Liver (tissue), 9 donors: ENCODE data around the gene ENO3. TPM values are rescaled to one million over a fixed set of nuclear protein-coding genes. Genes with fewer than 3 reads are reported as not detected.

Experiments used
- DNase-seq: peaks from one replicate; pipeline ENCODE4 v3.0.0-alpha.2; 2017; ENCODE audit warnings: low spot score
- H3K27ac ChIP-seq, 2 donors: one replicate each; pipeline ENCODE4 v1.7.0; 2013; ENCODE audit warnings: inconsistent platforms in 2 of 2, low read length in 2 of 2, control low read depth in 1 of 2, low read depth in 1 of 2, mild to moderate bottlenecking in 1 of 2
- H3K27me3 ChIP-seq, 4 donors: one replicate each; pipeline versions ENCODE4 v1.6.1 to v1.7.0; 2013; ENCODE audit warnings: low read length in 3 of 4, inconsistent platforms in 1 of 4, mild to moderate bottlenecking in 1 of 4, moderate library complexity in 1 of 4; ENCODE audit not compliant: control insufficient read depth in 4 of 4, insufficient read depth in 4 of 4
- H3K36me3 ChIP-seq, 4 donors: one replicate each; pipeline versions ENCODE4 v1.6.1 to v1.7.0; 2013; ENCODE audit warnings: low read length in 3 of 4, mild to moderate bottlenecking in 3 of 4, low read depth in 1 of 4, moderate library complexity in 1 of 4; ENCODE audit not compliant: control insufficient read depth in 4 of 4, insufficient read depth in 3 of 4
- H3K4me1 ChIP-seq, 4 donors: one replicate each; pipeline versions ENCODE4 v1.6.1 to v1.7.0; 2013; ENCODE audit warnings: low read length in 3 of 4, mild to moderate bottlenecking in 3 of 4, moderate library complexity in 1 of 4; ENCODE audit not compliant: control insufficient read depth in 4 of 4, insufficient read depth in 4 of 4
- H3K4me3 ChIP-seq, 3 donors: one replicate each; pipeline versions ENCODE4 v1.6.1 to v1.7.0; 2013; ENCODE audit warnings: low read length in 3 of 3, control low read depth in 1 of 3, low read depth in 1 of 3, mild to moderate bottlenecking in 1 of 3
- H3K9ac ChIP-seq, 2 donors: one replicate each; pipeline ENCODE4 v1.7.0; 2013; ENCODE audit warnings: low read length in 2 of 2, mild to moderate bottlenecking in 2 of 2, moderate library complexity in 2 of 2, control low read depth in 1 of 2, low read depth in 1 of 2
- H3K9me3 ChIP-seq, 4 donors: one replicate each; pipeline versions ENCODE4 v1.6.1 to v1.7.0; 2013; ENCODE audit warnings: low read length in 3 of 4; ENCODE audit not compliant: control insufficient read depth in 4 of 4
- ATF3 ChIP-seq: IDR thresholded peaks from 2 replicates; pipeline ENCODE4 v1.6.1; 2016; ENCODE audit warnings: antibody characterized with exemption
- CTCF ChIP-seq: fragments of 150-350 bp; IDR thresholded peaks from 2 replicates; pipeline ENCODE4 v1.5.1; 2017; ENCODE audit warnings: improper control_type of control experiment, low read depth, low read length; ENCODE audit not compliant: missing input control
- FOXA1 ChIP-seq: IDR thresholded peaks from 2 replicates; pipeline ENCODE4 v1.6.1; 2016; ENCODE audit warnings: antibody characterized with exemption
- FOXA2 ChIP-seq: IDR thresholded peaks from 2 replicates; pipeline ENCODE4 v1.6.1; 2016; ENCODE audit warnings: antibody characterized with exemption
- GABPA ChIP-seq, 2 donors: IDR thresholded peaks in 1 of 2; conservative IDR thresholded peaks in 1 of 2; 2 replicates each; pipeline ENCODE4 v1.6.1; 2016; ENCODE audit warnings: antibody characterized with exemption in 2 of 2, mild to moderate bottlenecking in 1 of 2, moderate library complexity in 1 of 2
- HNF4A ChIP-seq, 2 donors: conservative IDR thresholded peaks; 2 replicates each; pipeline ENCODE4 v1.6.1; 2016; ENCODE audit warnings: antibody characterized with exemption in 2 of 2, mild to moderate bottlenecking in 2 of 2
- HNF4G ChIP-seq: IDR thresholded peaks from 2 replicates; pipeline ENCODE4 v1.6.1; 2016; ENCODE audit warnings: antibody characterized with exemption
- MAX ChIP-seq: IDR thresholded peaks from 2 replicates; pipeline ENCODE4 v1.6.1; 2016; ENCODE audit warnings: antibody characterized with exemption
- NR2F2 ChIP-seq: IDR thresholded peaks from 2 replicates; pipeline ENCODE4 v1.6.1; 2016; ENCODE audit warnings: antibody characterized with exemption
- RAD21 ChIP-seq, 2 donors: IDR thresholded peaks; 2 replicates each; pipeline ENCODE4 v1.6.1; 2016; ENCODE audit warnings: antibody characterized with exemption in 2 of 2, mild to moderate bottlenecking in 2 of 2
- REST ChIP-seq: IDR thresholded peaks from 2 replicates; pipeline ENCODE4 v1.6.1; 2016; ENCODE audit warnings: antibody characterized with exemption, mild to moderate bottlenecking
- RXRA ChIP-seq, 2 donors: IDR thresholded peaks; 2 replicates each; pipeline ENCODE4 v1.6.1; 2017 to 2018; ENCODE audit warnings: antibody characterized with exemption in 2 of 2, mild to moderate bottlenecking in 1 of 2
- SP1 ChIP-seq: IDR thresholded peaks from 2 replicates; pipeline ENCODE4 v1.6.1; 2018; ENCODE audit warnings: antibody characterized with exemption, mild to moderate bottlenecking
- TAF1 ChIP-seq: conservative IDR thresholded peaks from 2 replicates; pipeline ENCODE4 v1.6.1; 2016; ENCODE audit warnings: antibody characterized with exemption, mild to moderate bottlenecking
- ZBTB33 ChIP-seq: IDR thresholded peaks from 2 replicates; pipeline ENCODE4 v1.6.1; 2016; ENCODE audit warnings: antibody characterized with exemption
- WGBS: extraction: QIAGEN DNeasy Blood & Tissue Kit; methylation state at CpG from one replicate; pipeline ENCODE4 v1.1.7; 2013; 5-methylcytosine and 5-hydroxymethylcytosine counted together
- polyA plus RNA-seq, 2 donors: library from polyadenylated mRNA; stranded (reverse) in 1 of 2; unstranded in 1 of 2; fragments of 200-250 nt in 1 of 2; fragments of >200 nt in 1 of 2; fragmentation: Nextera tagmentation in 1 of 2; extraction: Ambion mirVana in 1 of 2; gene quantifications; one replicate each; pipeline versions ENCODE4 v1.2.1 to v1.2.3, GENCODE V29; 2013 to 2015
- total RNA-seq, 2 donors: library from RNA; depleted of rRNA; stranded (reverse); fragments of >200 nt; gene quantifications; one replicate each; pipeline ENCODE4 v1.2.3, GENCODE V29; 2014
- donor health status: healthy.
- donor health status: healthy.
- donor health status: healthy.
- donor health status: healthy.
- donor health status: healthy.

Gene ENO3
- total and polyA plus RNA-seq, 4 donors = 26.3 to 117 (median 30.8) TPM

DNA sequence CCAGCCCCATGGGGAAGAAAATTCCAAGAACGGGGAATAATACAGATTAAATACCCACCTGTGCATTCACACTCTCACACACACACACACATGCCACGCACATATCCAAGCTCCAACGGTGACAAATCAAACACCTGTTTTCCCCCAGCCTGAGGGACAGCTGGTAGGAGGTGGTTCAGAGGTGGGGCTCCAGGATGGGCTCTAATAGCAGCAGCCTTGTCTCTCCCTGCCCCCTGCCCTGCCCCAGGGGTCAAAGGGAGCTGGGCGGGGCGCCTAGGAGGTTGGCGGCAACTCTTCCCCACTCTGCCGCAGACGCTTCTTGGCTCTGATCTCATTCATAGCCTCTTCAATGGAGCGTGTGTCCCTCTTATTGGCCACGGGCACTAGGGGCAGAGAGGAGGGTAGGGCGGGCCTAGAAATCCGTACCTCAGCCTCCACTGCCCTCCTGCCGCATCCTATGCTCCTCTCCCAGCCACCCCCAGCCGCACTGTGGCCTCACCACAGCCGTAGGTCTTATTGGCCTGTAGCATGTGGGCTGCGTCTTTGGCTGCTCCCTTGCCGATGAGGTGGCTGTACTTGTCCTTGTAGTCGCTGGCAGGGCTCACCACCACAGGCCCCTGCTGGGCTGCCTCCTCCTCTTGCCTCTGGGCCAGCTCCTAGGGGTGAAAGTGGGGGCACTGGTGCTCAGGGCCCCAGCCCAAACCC, 8.5 kb downstream of the ENO3 start:
- Histone ChIP-seq H3K4me3 (no peak overlapping the region), H3K27me3 (no peaks in the 10 kb centered on the region), H3K4me1 (peaks cover 4 to 50% (median 37%) of the 10 kb centered on the region in 4 donors), H3K27ac (no peak overlapping the region), H3K9me3 (no peaks in the 10 kb centered on the region), H3K36me3 (peaks cover 0 to 7% (median 4%) of the 10 kb centered on the region in 4 donors), H3K9ac (no peak overlapping the region)
- 82% methylated on average over 18 of the region's 18 CpGs for WGBS
- TF ChIP-seq RAD21 (IDR thresholded peaks at IDR 0.05) (no peak), HNF4A (conservative IDR thresholded peaks at IDR 0.05) (no peak), CTCF (no peak), MAX (no peak), GABPA (IDR thresholded peaks at IDR 0.05 in 1 of 2, conservative IDR thresholded peaks at IDR 0.05 in 1 of 2) (no peak), SP1 (no peak), HNF4G (no peak), RXRA (IDR thresholded peaks at IDR 0.05) (no peak), FOXA2 (no peak), NR2F2 (no peak), ZBTB33 (no peak), ATF3 (no peak), FOXA1 (no peak), TAF1 (no peak)
- DNase-seq = no peak

DNA sequence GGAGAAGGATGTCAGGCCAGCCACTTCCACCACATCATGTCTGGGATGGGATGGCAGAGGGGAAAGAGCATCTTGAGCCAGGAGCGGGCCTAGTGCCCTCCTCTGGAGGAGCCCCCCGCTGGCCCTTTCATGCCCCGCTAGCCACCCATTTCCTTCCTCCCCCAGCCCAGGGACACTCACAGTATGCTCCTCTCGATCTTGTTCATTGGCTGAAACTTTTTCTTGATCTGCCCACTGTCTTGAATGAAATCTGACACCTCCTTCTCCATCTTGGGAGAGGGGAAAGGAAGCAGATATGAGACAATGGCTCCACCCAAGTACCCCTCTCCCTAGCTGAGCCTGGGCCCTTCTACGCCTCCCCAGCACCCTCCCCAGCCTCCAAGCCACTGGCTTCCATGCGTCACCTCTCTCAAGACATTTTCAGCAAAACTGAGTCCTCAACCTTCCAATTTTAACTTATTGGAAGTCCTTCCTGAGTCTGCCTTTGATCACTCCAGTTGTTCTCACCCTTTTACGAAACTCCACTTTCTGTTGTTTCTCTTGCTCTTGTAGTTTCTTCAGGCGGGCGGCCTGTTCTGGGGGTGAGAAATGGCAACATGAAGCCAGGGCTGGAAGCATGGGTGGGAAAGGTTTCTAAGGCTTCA, 9.5 kb downstream of the ENO3 start:
- Histone ChIP-seq H3K4me1 (peaks cover 2 to 44% (median 33%) of the 10 kb centered on the region in 4 donors), H3K9ac (no peak overlapping the region), H3K27ac (no peak overlapping the region), H3K4me3 (no peak overlapping the region), H3K36me3 (peaks cover 0 to 7% (median 4%) of the 10 kb centered on the region in 4 donors), H3K9me3 (no peaks in the 10 kb centered on the region), H3K27me3 (no peaks in the 10 kb centered on the region)
- TF ChIP-seq HNF4A (conservative IDR thresholded peaks at IDR 0.05) = no peak
- TF ChIP-seq RAD21 (IDR thresholded peaks at IDR 0.05) = no peak
- no peak for TF ChIP-seq RXRA (IDR thresholded peaks at IDR 0.05)
- TF ChIP-seq SP1 = no peak
- no peak for TF ChIP-seq HNF4G
- no peak for TF ChIP-seq CTCF
- TF ChIP-seq NR2F2 = no peak
- TF ChIP-seq MAX = no peak
- TF ChIP-seq REST = no peak
- TF ChIP-seq FOXA2 = no peak
- 93% methylated on average over 9 of the region's 9 CpGs for WGBS
- DNase-seq = no peak
